ENCODE data around the gene ACOT7. TPM values are rescaled to one million over a fixed set of nuclear protein-coding genes. Genes with fewer than 3 reads are reported as not detected.
A peak's percentile ranks its signal among the peaks of the same experiment; 100 is the strongest.
"Not testable (repeated sequence)": the region's sequence is repeated elsewhere in the genome, so short reads cannot be mapped to it uniquely, and the experiment has no call there.

Gene ACOT7
- total RNA-seq (2014; rRNA removed; shearing (Covaris generic)): 68.9 and 76.3 TPM in 2 replicates

- DNase-seq: peak; percentile 99
- Histone ChIP-seq H3K36me3 (replicated peaks; ENCODE audit: control insufficient read depth, insufficient read depth, low read length) (no peaks in the 10 kb centered on the region), H3K4me3 (ENCODE audit: insufficient read depth, low read depth, low read length) (peak within 1 kb of the TSS; percentile 71), H3K27me3 (ENCODE audit: control insufficient read depth, insufficient read depth, low read length) (peaks cover 2% of the 10 kb centered on the region; the same call in 1 of the 2 replicates)
Measured at GRCh38 chr1:6393400-6394187, at the start of gene ACOT7. TSS of gene ACOT7 (minus strand) at chr1:6393767. CDS start at chr1:6393399, 368 bp downstream.

GRCh38 chr1:6441586-6441985 is 48.0 kb upstream of the ACOT7 start:
- H3K4me3 ChIP-seq (ENCODE audit: insufficient read depth, low read depth, low read length): no peak overlapping the region
- no peak for DNase-seq
- H3K36me3 ChIP-seq (replicated peaks; ENCODE audit: control insufficient read depth, insufficient read depth, low read length): no peaks in the 10 kb centered on the region
- peaks cover 17% of the 10 kb centered on the region for H3K27me3 ChIP-seq (ENCODE audit: control insufficient read depth, insufficient read depth, low read length)

GRCh38 chr1:6440198-6441126 is 46.9 kb upstream of the ACOT7 start:
- Histone ChIP-seq H3K36me3 (replicated peaks; ENCODE audit: control insufficient read depth, insufficient read depth, low read length) (no peaks in the 10 kb centered on the region), H3K4me3 (ENCODE audit: insufficient read depth, low read depth, low read length) (peak overlapping the region; percentile 59), H3K27me3 (ENCODE audit: control insufficient read depth, insufficient read depth, low read length) (peaks cover 14% of the 10 kb centered on the region)
- DNase-seq: peak; percentile 98

GRCh38 chr1:6438047-6438525 is 44.5 kb upstream of the ACOT7 start:
- peak; percentile 95 for DNase-seq
- H3K27me3 ChIP-seq (ENCODE audit: control insufficient read depth, insufficient read depth, low read length): peaks cover 14% of the 10 kb centered on the region

GRCh38 chr1:6437012-6437700 is 43.6 kb upstream of the ACOT7 start:
- not testable (repeated sequence) for H3K4me3 ChIP-seq (ENCODE audit: insufficient read depth, low read depth, low read length); DNase-seq; H3K36me3 ChIP-seq (replicated peaks; ENCODE audit: control insufficient read depth, insufficient read depth, low read length)
- H3K27me3 ChIP-seq (ENCODE audit: control insufficient read depth, insufficient read depth, low read length): peaks cover 14% of the 10 kb centered on the region

More at GRCh38 chr1:6438047-6438525, 44.5 kb upstream of the ACOT7 start:
- Histone ChIP-seq H3K4me3 (ENCODE audit: insufficient read depth, low read depth, low read length) (no peak overlapping the region), H3K36me3 (replicated peaks; ENCODE audit: control insufficient read depth, insufficient read depth, low read length) (no peaks in the 10 kb centered on the region)

- H3K27me3 ChIP-seq (ENCODE audit: control insufficient read depth, insufficient read depth, low read length): peaks cover 11% of the 10 kb centered on the region
- not testable (repeated sequence) for H3K36me3 ChIP-seq (replicated peaks; ENCODE audit: control insufficient read depth, insufficient read depth, low read length); DNase-seq; H3K4me3 ChIP-seq (ENCODE audit: insufficient read depth, low read depth, low read length)
Measured at GRCh38 chr1:6436277-6436676, 42.7 kb upstream of the ACOT7 start.

GRCh38 chr1:6435547-6435946 is 42.0 kb upstream of the ACOT7 start:
- no peak for DNase-seq
- peaks cover 6% of the 10 kb centered on the region for H3K27me3 ChIP-seq (ENCODE audit: control insufficient read depth, insufficient read depth, low read length)

GRCh38 chr1:6435129-6435528 is 41.6 kb upstream of the ACOT7 start:
- peaks cover 5% of the 10 kb centered on the region for H3K27me3 ChIP-seq (ENCODE audit: control insufficient read depth, insufficient read depth, low read length)
- no peaks in the 10 kb centered on the region for H3K36me3 ChIP-seq (replicated peaks; ENCODE audit: control insufficient read depth, insufficient read depth, low read length)
- no peak for DNase-seq

More at GRCh38 chr1:6435547-6435946, 42.0 kb upstream of the ACOT7 start:
- Histone ChIP-seq H3K36me3 (replicated peaks; ENCODE audit: control insufficient read depth, insufficient read depth, low read length) (no peaks in the 10 kb centered on the region), H3K4me3 (ENCODE audit: insufficient read depth, low read depth, low read length) (no peak overlapping the region)

GRCh38 chr1:6434186-6434585 is 40.6 kb upstream of the ACOT7 start:
- Histone ChIP-seq H3K27me3 (ENCODE audit: control insufficient read depth, insufficient read depth, low read length) (no peaks in the 10 kb centered on the region; the same call in 1 of the 2 replicates), H3K36me3 (replicated peaks; ENCODE audit: control insufficient read depth, insufficient read depth, low read length) (no peaks in the 10 kb centered on the region), H3K4me3 (ENCODE audit: insufficient read depth, low read depth, low read length) (no peak overlapping the region)
- DNase-seq: no peak

More at GRCh38 chr1:6435129-6435528, 41.6 kb upstream of the ACOT7 start:
- no peak overlapping the region for H3K4me3 ChIP-seq (ENCODE audit: insufficient read depth, low read depth, low read length)

- not testable (repeated sequence) for DNase-seq; H3K27me3 ChIP-seq (ENCODE audit: control insufficient read depth, insufficient read depth, low read length); H3K4me3 ChIP-seq (ENCODE audit: insufficient read depth, low read depth, low read length); H3K36me3 ChIP-seq (replicated peaks; ENCODE audit: control insufficient read depth, insufficient read depth, low read length)
Measured at GRCh38 chr1:6431645-6432579, 38.3 kb upstream of the ACOT7 start.

- DNase-seq: peak; percentile 53
- peaks cover 25% of the 10 kb centered on the region for H3K27me3 ChIP-seq (ENCODE audit: control insufficient read depth, insufficient read depth, low read length)
- not testable (repeated sequence) for H3K36me3 ChIP-seq (replicated peaks; ENCODE audit: control insufficient read depth, insufficient read depth, low read length); H3K4me3 ChIP-seq (ENCODE audit: insufficient read depth, low read depth, low read length)
Measured at GRCh38 chr1:6429660-6430411, 36.3 kb upstream of the ACOT7 start.

GRCh38 chr1:6428453-6428852 is 34.9 kb upstream of the ACOT7 start:
- H3K36me3 ChIP-seq (replicated peaks; ENCODE audit: control insufficient read depth, insufficient read depth, low read length); H3K4me3 ChIP-seq (ENCODE audit: insufficient read depth, low read depth, low read length): not testable (repeated sequence)
- DNase-seq: peak; percentile 41
- peaks cover 38% of the 10 kb centered on the region for H3K27me3 ChIP-seq (ENCODE audit: control insufficient read depth, insufficient read depth, low read length)

Measured in H7 (cell line).